ENCODE data around the gene STARD10. TPM values are rescaled to one million over a fixed set of nuclear protein-coding genes. Genes with fewer than 3 reads are reported as not detected.

Gene STARD10
- total and polyA plus RNA-seq, 2 experiments from 2014 or later = 16.6 to 20.5 TPM

DNA sequence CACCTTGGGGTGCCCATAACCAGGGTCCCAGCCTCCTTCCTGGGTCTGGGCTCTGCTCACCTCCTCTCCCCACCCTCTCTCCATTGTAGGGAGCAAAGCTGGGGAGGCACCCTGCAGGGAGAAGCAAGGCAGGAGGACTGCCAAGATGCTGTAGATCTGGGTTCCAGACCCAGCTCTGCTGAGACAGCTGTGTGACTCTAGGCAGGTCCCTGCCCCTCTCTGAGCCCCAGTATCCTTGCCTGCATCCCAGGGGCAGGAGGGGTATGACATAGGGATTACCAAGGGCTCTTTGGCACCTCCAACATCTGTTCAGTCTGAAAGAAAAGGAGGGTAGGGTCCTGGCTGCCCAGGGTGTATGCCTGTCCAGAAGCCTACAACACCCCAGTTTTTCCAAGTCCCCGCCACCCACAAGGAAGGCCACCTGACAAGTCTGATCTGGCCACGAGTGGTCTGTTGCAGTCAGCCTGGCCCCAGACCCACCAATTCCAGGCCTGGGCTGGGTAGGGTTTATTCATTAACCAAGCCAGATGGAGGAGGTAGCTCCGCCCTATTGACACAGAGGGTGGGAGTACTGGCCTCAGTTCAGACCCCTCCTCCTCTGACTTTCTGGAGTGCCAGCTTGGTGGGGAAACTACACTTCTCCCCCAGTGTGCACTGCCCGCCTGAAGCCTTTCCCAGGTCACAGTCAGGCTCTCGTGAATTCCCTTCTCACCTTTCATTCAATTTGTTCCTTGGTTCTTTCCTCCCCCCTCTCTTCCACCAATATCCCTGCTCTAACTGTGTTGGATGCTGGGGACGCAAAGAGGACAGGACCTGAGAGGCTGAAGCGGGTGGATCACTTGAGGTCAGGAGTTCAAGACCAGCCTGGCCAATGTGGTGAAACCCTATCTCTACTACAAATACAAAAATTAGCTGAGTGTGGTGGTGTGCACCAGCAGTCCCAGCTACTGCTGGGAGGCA, 15.0 kb downstream of the STARD10 start (continued):
- TF ChIP-seq, protein P1, sequence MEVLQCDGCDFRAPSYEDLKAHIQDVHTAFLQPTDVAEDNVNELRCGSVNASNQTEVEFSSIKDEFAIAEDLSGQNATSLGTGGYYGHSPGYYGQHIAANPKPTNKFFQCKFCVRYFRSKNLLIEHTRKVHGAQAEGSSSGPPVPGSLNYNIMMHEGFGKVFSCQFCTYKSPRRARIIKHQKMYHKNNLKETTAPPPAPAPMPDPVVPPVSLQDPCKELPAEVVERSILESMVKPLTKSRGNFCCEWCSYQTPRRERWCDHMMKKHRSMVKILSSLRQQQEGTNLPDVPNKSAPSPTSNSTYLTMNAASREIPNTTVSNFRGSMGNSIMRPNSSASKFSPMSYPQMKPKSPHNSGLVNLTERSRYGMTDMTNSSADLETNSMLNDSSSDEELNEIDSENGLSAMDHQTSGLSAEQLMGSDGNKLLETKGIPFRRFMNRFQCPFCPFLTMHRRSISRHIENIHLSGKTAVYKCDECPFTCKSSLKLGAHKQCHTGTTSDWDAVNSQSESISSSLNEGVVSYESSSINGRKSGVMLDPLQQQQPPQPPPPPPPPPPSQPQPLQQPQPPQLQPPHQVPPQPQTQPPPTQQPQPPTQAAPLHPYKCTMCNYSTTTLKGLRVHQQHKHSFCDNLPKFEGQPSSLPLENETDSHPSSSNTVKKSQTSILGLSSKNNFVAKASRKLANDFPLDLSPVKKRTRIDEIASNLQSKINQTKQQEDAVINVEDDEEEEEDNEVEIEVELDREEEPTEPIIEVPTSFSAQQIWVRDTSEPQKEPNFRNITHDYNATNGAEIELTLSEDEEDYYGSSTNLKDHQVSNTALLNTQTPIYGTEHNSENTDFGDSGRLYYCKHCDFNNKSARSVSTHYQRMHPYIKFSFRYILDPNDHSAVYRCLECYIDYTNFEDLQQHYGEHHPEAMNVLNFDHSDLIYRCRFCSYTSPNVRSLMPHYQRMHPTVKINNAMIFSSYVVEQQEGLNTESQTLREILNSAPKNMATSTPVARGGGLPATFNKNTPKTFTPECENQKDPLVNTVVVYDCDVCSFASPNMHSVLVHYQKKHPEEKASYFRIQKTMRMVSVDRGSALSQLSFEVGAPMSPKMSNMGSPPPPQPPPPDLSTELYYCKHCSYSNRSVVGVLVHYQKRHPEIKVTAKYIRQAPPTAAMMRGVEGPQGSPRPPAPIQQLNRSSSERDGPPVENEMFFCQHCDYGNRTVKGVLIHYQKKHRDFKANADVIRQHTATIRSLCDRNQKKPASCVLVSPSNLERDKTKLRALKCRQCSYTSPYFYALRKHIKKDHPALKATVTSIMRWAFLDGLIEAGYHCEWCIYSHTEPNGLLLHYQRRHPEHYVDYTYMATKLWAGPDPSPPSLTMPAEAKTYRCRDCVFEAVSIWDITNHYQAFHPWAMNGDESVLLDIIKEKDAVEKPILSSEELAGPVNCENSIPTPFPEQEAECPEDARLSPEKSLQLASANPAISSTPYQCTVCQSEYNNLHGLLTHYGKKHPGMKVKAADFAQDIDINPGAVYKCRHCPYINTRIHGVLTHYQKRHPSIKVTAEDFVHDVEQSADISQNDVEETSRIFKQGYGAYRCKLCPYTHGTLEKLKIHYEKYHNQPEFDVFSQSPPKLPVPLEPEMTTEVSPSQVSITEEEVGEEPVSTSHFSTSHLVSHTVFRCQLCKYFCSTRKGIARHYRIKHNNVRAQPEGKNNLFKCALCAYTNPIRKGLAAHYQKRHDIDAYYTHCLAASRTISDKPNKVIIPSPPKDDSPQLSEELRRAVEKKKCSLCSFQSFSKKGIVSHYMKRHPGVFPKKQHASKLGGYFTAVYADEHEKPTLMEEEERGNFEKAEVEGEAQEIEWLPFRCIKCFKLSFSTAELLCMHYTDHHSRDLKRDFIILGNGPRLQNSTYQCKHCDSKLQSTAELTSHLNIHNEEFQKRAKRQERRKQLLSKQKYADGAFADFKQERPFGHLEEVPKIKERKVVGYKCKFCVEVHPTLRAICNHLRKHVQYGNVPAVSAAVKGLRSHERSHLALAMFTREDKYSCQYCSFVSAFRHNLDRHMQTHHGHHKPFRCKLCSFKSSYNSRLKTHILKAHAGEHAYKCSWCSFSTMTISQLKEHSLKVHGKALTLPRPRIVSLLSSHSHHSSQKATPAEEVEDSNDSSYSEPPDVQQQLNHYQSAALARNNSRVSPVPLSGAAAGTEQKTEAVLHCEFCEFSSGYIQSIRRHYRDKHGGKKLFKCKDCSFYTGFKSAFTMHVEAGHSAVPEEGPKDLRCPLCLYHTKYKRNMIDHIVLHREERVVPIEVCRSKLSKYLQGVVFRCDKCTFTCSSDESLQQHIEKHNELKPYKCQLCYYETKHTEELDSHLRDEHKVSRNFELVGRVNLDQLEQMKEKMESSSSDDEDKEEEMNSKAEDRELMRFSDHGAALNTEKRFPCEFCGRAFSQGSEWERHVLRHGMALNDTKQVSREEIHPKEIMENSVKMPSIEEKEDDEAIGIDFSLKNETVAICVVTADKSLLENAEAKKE (CRISPR knock-in tag; IDR thresholded peaks at IDR 0.05) = no peak
- TF ChIP-seq EZH2 (IDR thresholded peaks at IDR 0.05; ENCODE audit: low read depth, unreplicated experiment) (no peak), CREB1 (CRISPR knock-in tag; IDR thresholded peaks at IDR 0.05; ENCODE audit: low read depth) (no peak), ZNF114 (CRISPR knock-in tag; IDR thresholded peaks at IDR 0.05) (no peak), JUNB (IDR thresholded peaks at IDR 0.05; ENCODE audit: unreplicated experiment) (no peak)
- TF ChIP-seq, protein P2, sequence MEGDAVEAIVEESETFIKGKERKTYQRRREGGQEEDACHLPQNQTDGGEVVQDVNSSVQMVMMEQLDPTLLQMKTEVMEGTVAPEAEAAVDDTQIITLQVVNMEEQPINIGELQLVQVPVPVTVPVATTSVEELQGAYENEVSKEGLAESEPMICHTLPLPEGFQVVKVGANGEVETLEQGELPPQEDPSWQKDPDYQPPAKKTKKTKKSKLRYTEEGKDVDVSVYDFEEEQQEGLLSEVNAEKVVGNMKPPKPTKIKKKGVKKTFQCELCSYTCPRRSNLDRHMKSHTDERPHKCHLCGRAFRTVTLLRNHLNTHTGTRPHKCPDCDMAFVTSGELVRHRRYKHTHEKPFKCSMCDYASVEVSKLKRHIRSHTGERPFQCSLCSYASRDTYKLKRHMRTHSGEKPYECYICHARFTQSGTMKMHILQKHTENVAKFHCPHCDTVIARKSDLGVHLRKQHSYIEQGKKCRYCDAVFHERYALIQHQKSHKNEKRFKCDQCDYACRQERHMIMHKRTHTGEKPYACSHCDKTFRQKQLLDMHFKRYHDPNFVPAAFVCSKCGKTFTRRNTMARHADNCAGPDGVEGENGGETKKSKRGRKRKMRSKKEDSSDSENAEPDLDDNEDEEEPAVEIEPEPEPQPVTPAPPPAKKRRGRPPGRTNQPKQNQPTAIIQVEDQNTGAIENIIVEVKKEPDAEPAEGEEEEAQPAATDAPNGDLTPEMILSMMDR (conservative IDR thresholded peaks at IDR 0.05; ENCODE audit: low read depth in 2 of 2) = no peak

Data from GM23338 (cell line).